ENCODE data around the gene CECR2. TPM values are rescaled to one million over a fixed set of nuclear protein-coding genes. Genes with fewer than 3 reads are reported as not detected.

Gene CECR2
- polyA plus RNA-seq, 1 of the 3 experiments (the other 2 are of a cell fraction) = not detected

DNA sequence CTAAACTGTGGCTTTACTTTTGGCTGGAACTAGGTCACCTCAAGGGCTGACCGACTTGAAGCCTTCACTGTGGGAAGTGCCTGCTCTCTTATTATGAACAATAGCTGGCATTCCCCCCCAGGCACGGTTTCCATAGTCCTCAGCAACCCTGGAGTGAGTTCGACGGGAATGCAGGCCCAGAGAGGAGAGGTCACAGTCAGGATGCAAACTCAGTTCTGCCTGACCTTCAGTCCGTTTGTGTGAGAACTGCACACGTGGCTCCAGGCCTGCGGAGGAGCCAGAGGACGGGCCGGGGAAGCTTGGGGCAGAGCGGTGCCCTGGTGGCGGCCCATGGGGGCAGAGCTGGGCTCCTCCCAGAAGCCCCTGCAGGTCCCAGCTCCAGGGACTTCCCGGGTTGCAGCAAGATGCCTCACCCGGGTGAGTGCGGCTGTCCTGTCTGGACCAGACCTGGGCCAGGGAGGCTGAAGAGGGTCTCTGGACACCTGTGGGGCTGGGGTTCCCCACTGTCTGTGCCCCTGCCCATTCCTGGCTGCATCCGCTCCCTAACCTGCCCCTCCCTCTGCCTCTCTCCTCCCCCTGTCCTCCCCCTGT is 211.3 kb downstream of the CECR2 start (continued):
- TF ChIP-seq, protein P1, sequence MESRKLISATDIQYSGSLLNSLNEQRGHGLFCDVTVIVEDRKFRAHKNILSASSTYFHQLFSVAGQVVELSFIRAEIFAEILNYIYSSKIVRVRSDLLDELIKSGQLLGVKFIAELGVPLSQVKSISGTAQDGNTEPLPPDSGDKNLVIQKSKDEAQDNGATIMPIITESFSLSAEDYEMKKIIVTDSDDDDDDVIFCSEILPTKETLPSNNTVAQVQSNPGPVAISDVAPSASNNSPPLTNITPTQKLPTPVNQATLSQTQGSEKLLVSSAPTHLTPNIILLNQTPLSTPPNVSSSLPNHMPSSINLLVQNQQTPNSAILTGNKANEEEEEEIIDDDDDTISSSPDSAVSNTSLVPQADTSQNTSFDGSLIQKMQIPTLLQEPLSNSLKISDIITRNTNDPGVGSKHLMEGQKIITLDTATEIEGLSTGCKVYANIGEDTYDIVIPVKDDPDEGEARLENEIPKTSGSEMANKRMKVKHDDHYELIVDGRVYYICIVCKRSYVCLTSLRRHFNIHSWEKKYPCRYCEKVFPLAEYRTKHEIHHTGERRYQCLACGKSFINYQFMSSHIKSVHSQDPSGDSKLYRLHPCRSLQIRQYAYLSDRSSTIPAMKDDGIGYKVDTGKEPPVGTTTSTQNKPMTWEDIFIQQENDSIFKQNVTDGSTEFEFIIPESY (IDR thresholded peaks at IDR 0.05; ENCODE audit: borderline replicate concordance, low read depth) = no peak
- no peak for TF ChIP-seq SMC3 (IDR thresholded peaks at IDR 0.05; ENCODE audit: low read depth, low read length)
- TF ChIP-seq, protein P2, sequence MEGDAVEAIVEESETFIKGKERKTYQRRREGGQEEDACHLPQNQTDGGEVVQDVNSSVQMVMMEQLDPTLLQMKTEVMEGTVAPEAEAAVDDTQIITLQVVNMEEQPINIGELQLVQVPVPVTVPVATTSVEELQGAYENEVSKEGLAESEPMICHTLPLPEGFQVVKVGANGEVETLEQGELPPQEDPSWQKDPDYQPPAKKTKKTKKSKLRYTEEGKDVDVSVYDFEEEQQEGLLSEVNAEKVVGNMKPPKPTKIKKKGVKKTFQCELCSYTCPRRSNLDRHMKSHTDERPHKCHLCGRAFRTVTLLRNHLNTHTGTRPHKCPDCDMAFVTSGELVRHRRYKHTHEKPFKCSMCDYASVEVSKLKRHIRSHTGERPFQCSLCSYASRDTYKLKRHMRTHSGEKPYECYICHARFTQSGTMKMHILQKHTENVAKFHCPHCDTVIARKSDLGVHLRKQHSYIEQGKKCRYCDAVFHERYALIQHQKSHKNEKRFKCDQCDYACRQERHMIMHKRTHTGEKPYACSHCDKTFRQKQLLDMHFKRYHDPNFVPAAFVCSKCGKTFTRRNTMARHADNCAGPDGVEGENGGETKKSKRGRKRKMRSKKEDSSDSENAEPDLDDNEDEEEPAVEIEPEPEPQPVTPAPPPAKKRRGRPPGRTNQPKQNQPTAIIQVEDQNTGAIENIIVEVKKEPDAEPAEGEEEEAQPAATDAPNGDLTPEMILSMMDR (IDR thresholded peaks at IDR 0.05) = no peak

DNA sequence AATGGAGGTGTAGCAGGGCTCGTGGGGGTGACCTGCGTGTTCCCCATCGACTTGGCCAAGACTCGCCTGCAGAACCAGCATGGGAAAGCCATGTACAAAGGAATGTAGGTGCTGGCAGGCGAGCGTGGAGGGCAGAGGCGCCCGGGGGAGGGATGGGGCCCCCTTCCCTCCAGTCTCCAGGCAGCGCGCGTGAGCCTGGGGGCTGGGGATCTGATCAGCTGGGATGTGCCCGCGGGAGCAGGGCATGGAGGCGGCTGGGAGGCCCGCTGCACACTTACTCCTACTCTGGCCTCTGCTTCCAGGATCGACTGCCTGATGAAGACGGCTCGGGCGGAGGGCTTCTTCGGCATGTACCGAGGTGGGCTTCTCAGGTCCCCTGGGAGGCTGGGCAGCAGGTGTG is 211.8 kb downstream of the CECR2 start:
- no peak for DNase-seq
- no peaks in the 10 kb centered on the region for H3K4me1 ChIP-seq (ENCODE audit: control insufficient read depth in 1 of 2, insufficient read depth in 2 of 2, low read depth in 1 of 2, low read length in 1 of 2)
- ChIA-PET POLR2A (no interaction called here), CTCF (no interaction called here)
- H3F3A ChIP-seq (replicated peaks; ENCODE audit: insufficient read depth) = no peaks in the 10 kb centered on the region
- H3K9me2 ChIP-seq = no peaks in the 10 kb centered on the region
- no peaks in the 10 kb centered on the region for H3K36me3 ChIP-seq (replicated peaks in 1 of 2; ENCODE audit: control insufficient read depth in 1 of 2, insufficient read depth in 2 of 2, low read length in 1 of 2)
- TF ChIP-seq SIN3A (IDR thresholded peaks at IDR 0.05; ENCODE audit: borderline replicate concordance, low read depth, low read length) = no peak
- TF ChIP-seq, protein P3, sequence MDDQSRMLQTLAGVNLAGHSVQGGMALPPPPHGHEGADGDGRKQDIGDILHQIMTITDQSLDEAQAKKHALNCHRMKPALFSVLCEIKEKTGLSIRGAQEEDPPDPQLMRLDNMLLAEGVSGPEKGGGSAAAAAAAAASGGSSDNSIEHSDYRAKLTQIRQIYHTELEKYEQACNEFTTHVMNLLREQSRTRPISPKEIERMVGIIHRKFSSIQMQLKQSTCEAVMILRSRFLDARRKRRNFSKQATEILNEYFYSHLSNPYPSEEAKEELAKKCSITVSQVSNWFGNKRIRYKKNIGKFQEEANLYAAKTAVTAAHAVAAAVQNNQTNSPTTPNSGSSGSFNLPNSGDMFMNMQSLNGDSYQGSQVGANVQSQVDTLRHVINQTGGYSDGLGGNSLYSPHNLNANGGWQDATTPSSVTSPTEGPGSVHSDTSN (IDR thresholded peaks at IDR 0.05) = no peak
- H3K9me3 ChIP-seq = no peaks in the 10 kb centered on the region
- no peak overlapping the region for H3K9ac ChIP-seq
- H3K4me2 ChIP-seq = no peak overlapping the region
- H3K4me3 ChIP-seq (ENCODE audit: low read depth in 2 of 2, low read length in 1 of 2) = no peak overlapping the region
- WGBS (ENCODE audit: low lambda C conversion rate) = 75% methylated on average over 10 of the region's 21 CpGs
- no peak overlapping the region for H3K27ac ChIP-seq (ENCODE audit: low read depth in 2 of 2, low read length in 1 of 2)
- H4K20me1 ChIP-seq (ENCODE audit: insufficient read depth) = no peaks in the 10 kb centered on the region
- H3K27me3 ChIP-seq (ENCODE audit: insufficient read depth) = no peaks in the 10 kb centered on the region
- H3K79me2 ChIP-seq (ENCODE audit: insufficient read depth) = no peaks in the 10 kb centered on the region
- no peak overlapping the region for H2AFZ ChIP-seq (ENCODE audit: low read depth)

DNA sequence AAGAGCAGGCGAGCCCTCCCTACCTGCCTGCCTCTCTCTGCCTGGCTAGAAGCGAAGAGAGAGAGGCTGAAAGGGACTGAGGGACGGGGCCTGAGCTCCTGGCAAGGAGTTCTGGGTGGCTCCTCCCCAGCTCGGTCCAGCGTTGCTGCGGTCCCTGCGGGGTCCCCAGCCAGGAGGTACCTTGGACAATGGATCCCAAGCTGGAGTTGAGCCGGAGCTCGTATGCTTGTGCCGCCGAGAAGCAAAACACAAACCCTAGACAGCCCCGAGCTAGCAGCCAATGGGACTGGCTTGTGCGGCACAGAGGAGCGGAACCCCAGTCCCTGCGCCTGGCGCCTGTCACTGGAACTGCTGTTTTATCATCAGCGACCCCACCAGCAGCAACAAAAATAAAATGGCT is 212.4 kb downstream of the CECR2 start:
- H3K4me3 ChIP-seq (ENCODE audit: low read depth in 2 of 2, low read length in 1 of 2) = no peak overlapping the region
- no peak overlapping the region for H2AFZ ChIP-seq (ENCODE audit: low read depth)
- H4K20me1 ChIP-seq (ENCODE audit: insufficient read depth) = no peaks in the 10 kb centered on the region
- no peaks in the 10 kb centered on the region for H3K79me2 ChIP-seq (ENCODE audit: insufficient read depth)
- H3F3A ChIP-seq (replicated peaks; ENCODE audit: insufficient read depth) = no peaks in the 10 kb centered on the region
- no peak overlapping the region for H3K9ac ChIP-seq
- no peaks in the 10 kb centered on the region for H3K27me3 ChIP-seq (ENCODE audit: insufficient read depth)
- CTCF ChIA-PET = no interaction called here
- no peak overlapping the region for H3K27ac ChIP-seq (ENCODE audit: low read depth in 2 of 2, low read length in 1 of 2)
- H3K4me2 ChIP-seq = no peak overlapping the region
- DNase-seq = no peak
- no peaks in the 10 kb centered on the region for H3K36me3 ChIP-seq (replicated peaks in 1 of 2; ENCODE audit: control insufficient read depth in 1 of 2, insufficient read depth in 2 of 2, low read length in 1 of 2)
- 85% methylated on average over 8 of the region's 17 CpGs for WGBS (ENCODE audit: low lambda C conversion rate)
- no peaks in the 10 kb centered on the region for H3K9me3 ChIP-seq
- TF ChIP-seq, protein P4, sequence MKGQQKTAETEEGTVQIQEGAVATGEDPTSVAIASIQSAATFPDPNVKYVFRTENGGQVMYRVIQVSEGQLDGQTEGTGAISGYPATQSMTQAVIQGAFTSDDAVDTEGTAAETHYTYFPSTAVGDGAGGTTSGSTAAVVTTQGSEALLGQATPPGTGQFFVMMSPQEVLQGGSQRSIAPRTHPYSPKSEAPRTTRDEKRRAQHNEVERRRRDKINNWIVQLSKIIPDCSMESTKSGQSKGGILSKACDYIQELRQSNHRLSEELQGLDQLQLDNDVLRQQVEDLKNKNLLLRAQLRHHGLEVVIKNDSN (IDR thresholded peaks at IDR 0.05; ENCODE audit: borderline replicate concordance, low read depth) = no peak
- no peak for TF ChIP-seq GABPA (IDR thresholded peaks at IDR 0.05; ENCODE audit: low read depth)
- no peak for TF ChIP-seq JUND (IDR thresholded peaks at IDR 0.05)
- no peak for TF ChIP-seq SMC3 (IDR thresholded peaks at IDR 0.05; ENCODE audit: low read depth, low read length)
- no peak for TF ChIP-seq FOXJ3 (CRISPR knock-in tag; IDR thresholded peaks at IDR 0.05)
- TF ChIP-seq, protein P2 (IDR thresholded peaks at IDR 0.05) = no peak
- no peaks in the 10 kb centered on the region for H3K4me1 ChIP-seq (ENCODE audit: control insufficient read depth in 1 of 2, insufficient read depth in 2 of 2, low read depth in 1 of 2, low read length in 1 of 2)
- no peaks in the 10 kb centered on the region for H3K9me2 ChIP-seq
- POLR2A ChIA-PET = no interaction called here
